Stomach (tissue), 4 donors: ENCODE measurements around the gene KRT15.

Source experiments
- POLR2AphosphoS5 ChIP-seq, 3 donors: sonication (generic); formaldehyde crosslinking; IDR thresholded peaks; one replicate each; pipeline ENCODE4 v1.6.1; 2016; ENCODE audit warnings: antibody characterized with exemption in 3 of 3
- TF ChIP-seq, protein P1 (sequence below), 7 experiments: fragments of 450-650 bp in 4 of 7; fragments of 200-600 bp in 3 of 7; sonication (generic) in 3 of 7; IDR thresholded peaks; one replicate each; pipeline ENCODE4 v1.5.1; 2016 to 2019; ENCODE audit warnings: antibody characterized with exemption in 7 of 7, control low read depth in 2 of 7, mild to moderate bottlenecking in 1 of 7

DNA sequence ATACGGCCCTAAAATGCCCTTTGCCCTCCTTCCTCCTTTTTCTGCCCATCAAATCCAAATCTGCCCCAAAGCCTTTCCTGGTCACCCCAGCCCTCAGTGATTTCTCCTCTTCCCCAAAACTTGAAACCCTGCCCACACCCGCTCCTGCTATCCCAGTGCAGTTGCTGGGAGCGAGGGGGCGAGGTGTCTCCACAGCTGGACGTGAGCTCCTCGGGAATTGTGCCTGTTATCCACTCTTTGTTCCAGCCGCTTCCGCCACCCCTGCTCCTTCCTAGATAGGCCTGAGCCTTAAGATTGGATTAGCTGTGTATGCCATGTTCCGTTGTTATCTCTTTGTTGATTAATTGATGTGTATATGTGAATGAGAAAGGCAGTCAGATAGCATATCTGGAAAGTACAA lies 35.2 kb downstream of the KRT15 start:
- TF ChIP-seq, protein P1, sequence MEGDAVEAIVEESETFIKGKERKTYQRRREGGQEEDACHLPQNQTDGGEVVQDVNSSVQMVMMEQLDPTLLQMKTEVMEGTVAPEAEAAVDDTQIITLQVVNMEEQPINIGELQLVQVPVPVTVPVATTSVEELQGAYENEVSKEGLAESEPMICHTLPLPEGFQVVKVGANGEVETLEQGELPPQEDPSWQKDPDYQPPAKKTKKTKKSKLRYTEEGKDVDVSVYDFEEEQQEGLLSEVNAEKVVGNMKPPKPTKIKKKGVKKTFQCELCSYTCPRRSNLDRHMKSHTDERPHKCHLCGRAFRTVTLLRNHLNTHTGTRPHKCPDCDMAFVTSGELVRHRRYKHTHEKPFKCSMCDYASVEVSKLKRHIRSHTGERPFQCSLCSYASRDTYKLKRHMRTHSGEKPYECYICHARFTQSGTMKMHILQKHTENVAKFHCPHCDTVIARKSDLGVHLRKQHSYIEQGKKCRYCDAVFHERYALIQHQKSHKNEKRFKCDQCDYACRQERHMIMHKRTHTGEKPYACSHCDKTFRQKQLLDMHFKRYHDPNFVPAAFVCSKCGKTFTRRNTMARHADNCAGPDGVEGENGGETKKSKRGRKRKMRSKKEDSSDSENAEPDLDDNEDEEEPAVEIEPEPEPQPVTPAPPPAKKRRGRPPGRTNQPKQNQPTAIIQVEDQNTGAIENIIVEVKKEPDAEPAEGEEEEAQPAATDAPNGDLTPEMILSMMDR (IDR thresholded peaks at IDR 0.05), result no peak
- TF ChIP-seq POLR2AphosphoS5 (IDR thresholded peaks at IDR 0.05), result no peak
